H9 (cell line): Measurements from ENCODE around the gene CFDP1. TPM values are rescaled to one million over a fixed set of nuclear protein-coding genes. Genes with fewer than 3 reads are reported as not detected.

Experiments used
- DNase-seq: peaks from one replicate; pipeline ENCODE4 v3.0.0-alpha.2; 2017
- H2AFZ ChIP-seq: one replicate; pipeline ENCODE4 v1.6.1; 2013; ENCODE audit warnings: mild to moderate bottlenecking, low read length, control low read depth, moderate library complexity
- H2AK5ac ChIP-seq: 2 replicates; pipeline ENCODE4 v1.6.1; 2013; ENCODE audit warnings: low read length, control low read depth, mixed read lengths; ENCODE audit not compliant: insufficient read length
- H2BK120ac ChIP-seq: one replicate; pipeline ENCODE4 v1.6.1; 2013; ENCODE audit warnings: low read depth, mild to moderate bottlenecking, low read length, control low read depth, inconsistent platforms; ENCODE audit not compliant: poor library complexity, severe bottlenecking
- H2BK12ac ChIP-seq: 2 replicates; pipeline ENCODE4 v1.6.1; 2013; ENCODE audit warnings: low read length, control low read depth, mixed read lengths, low read depth; ENCODE audit not compliant: insufficient read length
- H2BK15ac ChIP-seq: 2 replicates; pipeline ENCODE4 v1.6.1; 2013; ENCODE audit warnings: low read depth, low read length, control low read depth
- H2BK20ac ChIP-seq: one replicate; pipeline ENCODE4 v1.6.1; 2013; ENCODE audit warnings: low read depth, mild to moderate bottlenecking, low read length, control low read depth, inconsistent platforms; ENCODE audit not compliant: poor library complexity, severe bottlenecking
- H2BK5ac ChIP-seq: 2 replicates; pipeline ENCODE4 v1.6.1; 2013; ENCODE audit warnings: low read length, control low read depth, mixed read lengths; ENCODE audit not compliant: insufficient read length
- H3K14ac ChIP-seq: 2 replicates; pipeline ENCODE4 v1.6.1; 2013; ENCODE audit warnings: low read length, control low read depth; ENCODE audit not compliant: insufficient read depth
- H3K18ac ChIP-seq: 2 replicates; pipeline ENCODE4 v1.6.1; 2013; ENCODE audit warnings: low read depth, mild to moderate bottlenecking, mixed read lengths, low read length, control low read depth; ENCODE audit not compliant: insufficient read length
- H3K23ac ChIP-seq: 2 replicates; pipeline ENCODE4 v1.6.1; 2013; ENCODE audit warnings: low read length, control low read depth, mixed read lengths, low read depth; ENCODE audit not compliant: insufficient read length
- H3K23me2 ChIP-seq: 2 replicates; pipeline ENCODE4 v1.6.1; 2013; ENCODE audit warnings: low read depth, mild to moderate bottlenecking, mixed read lengths, low read length, control low read depth; ENCODE audit not compliant: insufficient read length, poor library complexity, severe bottlenecking
- H3K27ac ChIP-seq: 2 replicates; pipeline ENCODE4 v1.5.1; 2013; ENCODE audit warnings: low read length, control low read depth, mixed read lengths, low read depth; ENCODE audit not compliant: insufficient read length
- H3K27me3 ChIP-seq: 2 replicates; pipeline ENCODE4 v1.6.1; 2013; ENCODE audit warnings: low read length, control low read depth, inconsistent platforms; ENCODE audit not compliant: insufficient read depth
- H3K4ac ChIP-seq: 2 replicates; pipeline ENCODE4 v1.6.1; 2013; ENCODE audit warnings: low read depth, mild to moderate bottlenecking, control low read depth, inconsistent platforms, low read length, moderate library complexity
- H3K4me1 ChIP-seq: 2 replicates; pipeline ENCODE4 v1.6.1; 2013; ENCODE audit warnings: low read length, control low read depth, inconsistent platforms; ENCODE audit not compliant: insufficient read depth
- H3K4me2 ChIP-seq: 2 replicates; pipeline ENCODE4 v1.6.1; 2013; ENCODE audit warnings: low read length, control low read depth, mixed read lengths; ENCODE audit not compliant: insufficient read length, insufficient read depth
- H3K56ac ChIP-seq: 2 replicates; pipeline ENCODE4 v1.6.1; 2013; ENCODE audit warnings: low read depth, mild to moderate bottlenecking, mixed read lengths, low read length, control low read depth; ENCODE audit not compliant: insufficient read length
- H3K79me1 ChIP-seq: 2 replicates; pipeline ENCODE4 v1.6.1; 2013; ENCODE audit warnings: low read depth, mild to moderate bottlenecking, moderate library complexity, low read length, control low read depth, inconsistent platforms; ENCODE audit not compliant: insufficient read depth, poor library complexity, severe bottlenecking
- H3K79me2 ChIP-seq: 2 replicates; pipeline ENCODE4 v1.6.1; 2013; ENCODE audit warnings: low read length, control low read depth, inconsistent platforms; ENCODE audit not compliant: insufficient read depth
- H3K9ac ChIP-seq: 2 replicates; pipeline ENCODE4 v1.6.1; 2013; ENCODE audit warnings: low read length, control low read depth, mixed read lengths; ENCODE audit not compliant: insufficient read length; ENCODE audit errors: extremely low read depth
- H3K9me3 ChIP-seq: one replicate; pipeline ENCODE4 v1.6.1; 2013; ENCODE audit warnings: low read depth, low read length, inconsistent platforms; ENCODE audit not compliant: control insufficient read depth
- H3T11ph ChIP-seq: one replicate; pipeline ENCODE4 v1.6.1; 2013; ENCODE audit warnings: mild to moderate bottlenecking, low read length, control low read depth, inconsistent platforms
- H4K20me1 ChIP-seq: one replicate; pipeline ENCODE4 v1.6.1; 2013; ENCODE audit not compliant: control insufficient read depth, insufficient read length, insufficient read depth
- H4K5ac ChIP-seq: 2 replicates; pipeline ENCODE4 v1.6.1; 2013; ENCODE audit warnings: low read depth, mild to moderate bottlenecking, mixed read lengths, low read length, control low read depth; ENCODE audit not compliant: insufficient read length
- H4K8ac ChIP-seq: replicated peaks from 2 replicates; pipeline ENCODE4 v1.6.1; 2013; ENCODE audit warnings: low read length, control low read depth, mixed read lengths, low read depth; ENCODE audit not compliant: insufficient read length
- H4K91ac ChIP-seq: 2 replicates; pipeline ENCODE4 v1.6.1; 2013; ENCODE audit warnings: low read depth, mild to moderate bottlenecking, moderate library complexity, mixed read lengths, low read length, control low read depth; ENCODE audit not compliant: insufficient read length
- H3K27ac Mint-ChIP-seq, 3 experiments: 2 replicates in 2 of 3; 3 replicates in 1 of 3; pipeline ENCODE4 v1.8.0; 2020 to 2021; ENCODE audit warnings: mixed read lengths in 3 of 3, mild to moderate bottlenecking in 1 of 3, moderate library complexity in 1 of 3
- H3K27me3 Mint-ChIP-seq: 2 replicates; pipeline ENCODE4 v1.8.0; 2021; ENCODE audit warnings: low read depth, mild to moderate bottlenecking, moderate library complexity, mixed read lengths
- H3K36me3 Mint-ChIP-seq, 3 experiments: 2 replicates in 2 of 3; 3 replicates in 1 of 3; pipeline ENCODE4 v1.8.0; 2020 to 2021; ENCODE audit warnings: low read depth in 3 of 3, mixed read lengths in 3 of 3; ENCODE audit not compliant: insufficient read depth in 1 of 3
- H3K4me1 Mint-ChIP-seq, 2 experiments: 2 replicates each; pipeline ENCODE4 v1.8.0; 2020; ENCODE audit warnings: mixed read lengths in 2 of 2
- H3K4me3 Mint-ChIP-seq, 2 experiments: 2 replicates in 1 of 2; 3 replicates in 1 of 2; pipeline ENCODE4 v1.8.0; 2020 to 2021; ENCODE audit warnings: mild to moderate bottlenecking in 2 of 2, mixed read lengths in 2 of 2, moderate library complexity in 1 of 2
- H3K9me3 Mint-ChIP-seq, 2 experiments: 2 replicates in 1 of 2; 3 replicates in 1 of 2; pipeline ENCODE4 v1.8.0; 2020; ENCODE audit warnings: mild to moderate bottlenecking in 2 of 2, mixed read lengths in 2 of 2, moderate library complexity in 1 of 2
- WGBS: extraction: QIAGEN DNeasy Blood & Tissue Kit; methylation state at CpG from one replicate; pipeline ENCODE4 v1.1.7; 2013; ENCODE audit warnings: missing lambda C conversion rate, low lambda C conversion rate, mixed read lengths; ENCODE audit not compliant: insufficient read length; ENCODE audit errors: extremely low coverage; 5-methylcytosine and 5-hydroxymethylcytosine counted together
- total RNA-seq: library from RNA; stranded (reverse); gene quantifications from 2 replicates; pipeline ENCODE4 v1.2.1, GENCODE V29; 2021
- TF ChIP-seq, protein P1 (sequence below): fragments of 200-600 bp; sonication (generic); conservative IDR thresholded peaks from 3 replicates; pipeline ENCODE4 v1.8.0; 2021; ENCODE audit warnings: antibody characterized with exemption, mild to moderate bottlenecking

CFDP1 gene
- total RNA-seq, 1 experiment from 2014 or later, result 89.2 TPM

- H3K9me3 Mint-ChIP-seq, result no peaks in the 10 kb centered on the region
- TF ChIP-seq, protein P1, sequence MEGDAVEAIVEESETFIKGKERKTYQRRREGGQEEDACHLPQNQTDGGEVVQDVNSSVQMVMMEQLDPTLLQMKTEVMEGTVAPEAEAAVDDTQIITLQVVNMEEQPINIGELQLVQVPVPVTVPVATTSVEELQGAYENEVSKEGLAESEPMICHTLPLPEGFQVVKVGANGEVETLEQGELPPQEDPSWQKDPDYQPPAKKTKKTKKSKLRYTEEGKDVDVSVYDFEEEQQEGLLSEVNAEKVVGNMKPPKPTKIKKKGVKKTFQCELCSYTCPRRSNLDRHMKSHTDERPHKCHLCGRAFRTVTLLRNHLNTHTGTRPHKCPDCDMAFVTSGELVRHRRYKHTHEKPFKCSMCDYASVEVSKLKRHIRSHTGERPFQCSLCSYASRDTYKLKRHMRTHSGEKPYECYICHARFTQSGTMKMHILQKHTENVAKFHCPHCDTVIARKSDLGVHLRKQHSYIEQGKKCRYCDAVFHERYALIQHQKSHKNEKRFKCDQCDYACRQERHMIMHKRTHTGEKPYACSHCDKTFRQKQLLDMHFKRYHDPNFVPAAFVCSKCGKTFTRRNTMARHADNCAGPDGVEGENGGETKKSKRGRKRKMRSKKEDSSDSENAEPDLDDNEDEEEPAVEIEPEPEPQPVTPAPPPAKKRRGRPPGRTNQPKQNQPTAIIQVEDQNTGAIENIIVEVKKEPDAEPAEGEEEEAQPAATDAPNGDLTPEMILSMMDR, result no peak
- DNase-seq, result no peak
- no peak overlapping the region for H3K18ac ChIP-seq
- H2AK5ac ChIP-seq, result no peak overlapping the region
- no peak overlapping the region for H4K91ac ChIP-seq
- no peak overlapping the region for H2BK120ac ChIP-seq
- no peak overlapping the region for H3T11ph ChIP-seq
- no peak overlapping the region for H2AFZ ChIP-seq
- no peak overlapping the region for H3K9ac ChIP-seq
- no peaks in the 10 kb centered on the region for H3K27me3 ChIP-seq
- peak overlapping the region in 2 of 3 experiments; percentile 5 to 42; a peak in 2 of 7 replicates for H3K27ac Mint-ChIP-seq
- H3K56ac ChIP-seq, result no peak overlapping the region
- no peak overlapping the region for H3K4me2 ChIP-seq
- no peak overlapping the region for H4K5ac ChIP-seq
- no peak overlapping the region for H3K27ac ChIP-seq
- H3K27me3 Mint-ChIP-seq, result no peaks in the 10 kb centered on the region
- H3K4me3 Mint-ChIP-seq, result no peak overlapping the region; a peak in 1 of 5 replicates
- no peak overlapping the region for H4K8ac ChIP-seq
- H4K20me1 ChIP-seq, result no peaks in the 10 kb centered on the region
- H2BK12ac ChIP-seq, result no peak overlapping the region
- H3K9me3 ChIP-seq, result no peaks in the 10 kb centered on the region
- H3K36me3 Mint-ChIP-seq, result peaks cover 0 to 18% (median 12%) of the 10 kb centered on the region in 3 experiments; a peak in 6 of 7 replicates
- H2BK5ac ChIP-seq, result no peak overlapping the region
- no CpG with 5 or more reads among the region's 2 CpGs for WGBS
- H3K79me1 ChIP-seq, result no peaks in the 10 kb centered on the region
- H3K4me1 ChIP-seq, result peaks cover 2% of the 10 kb centered on the region
- H3K4me1 Mint-ChIP-seq, result peaks cover 19 to 24% of the 10 kb centered on the region in 2 experiments
- H3K23ac ChIP-seq, result no peak overlapping the region
- H2BK20ac ChIP-seq, result no peak overlapping the region
- H3K23me2 ChIP-seq, result no peaks in the 10 kb centered on the region
- H3K4ac ChIP-seq, result no peak overlapping the region
- no peak overlapping the region for H2BK15ac ChIP-seq
- no peak overlapping the region for H3K14ac ChIP-seq
- no peaks in the 10 kb centered on the region for H3K79me2 ChIP-seq
Observed at GRCh38 chr16:75342308-75342811, 90.9 kb downstream of the CFDP1 start.
